Thyroid gland (tissue), 4 donors: Measurements from ENCODE around the gene UBAP1L.

Source experiments
- POLR2A ChIP-seq, 2 donors: fragments of 450-650 bp; IDR thresholded peaks; one replicate each; pipeline ENCODE4 v1.6.1; 2017; ENCODE audit warnings: antibody characterized with exemption in 2 of 2, mild to moderate bottlenecking in 2 of 2, moderate library complexity in 1 of 2
- TF ChIP-seq, protein P1 (sequence below), 6 experiments: fragments of 200-600 bp in 3 of 6; fragments of 450-650 bp in 3 of 6; sonication (generic) in 3 of 6; IDR thresholded peaks; one replicate each; pipeline ENCODE4 v1.5.1; 2016 to 2019; ENCODE audit warnings: antibody characterized with exemption in 6 of 6, mild to moderate bottlenecking in 2 of 6, inconsistent platforms in 1 of 6, moderate library complexity in 1 of 6

DNA sequence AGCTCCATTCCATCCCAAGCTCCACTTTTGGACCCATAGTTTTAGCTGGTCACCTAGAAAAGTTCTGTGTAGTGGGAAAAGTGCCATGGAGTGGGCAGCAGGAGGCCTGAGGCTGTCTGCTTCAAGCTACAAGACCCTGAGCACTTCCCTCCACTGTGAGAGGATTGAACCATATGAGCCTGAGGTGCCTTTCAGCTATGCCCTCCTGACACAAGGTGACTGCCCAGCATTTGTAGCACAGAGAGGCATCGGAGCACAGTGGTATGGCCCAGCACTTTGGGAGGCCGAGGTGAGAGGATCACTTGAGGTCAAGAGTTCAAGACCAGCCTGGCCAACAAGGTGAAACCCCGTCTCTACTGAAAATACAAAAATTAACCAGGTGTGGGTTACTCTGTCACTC, 42.4 kb downstream of the UBAP1L start:
- TF ChIP-seq POLR2A (IDR thresholded peaks at IDR 0.05), result no peak
- TF ChIP-seq, protein P1, sequence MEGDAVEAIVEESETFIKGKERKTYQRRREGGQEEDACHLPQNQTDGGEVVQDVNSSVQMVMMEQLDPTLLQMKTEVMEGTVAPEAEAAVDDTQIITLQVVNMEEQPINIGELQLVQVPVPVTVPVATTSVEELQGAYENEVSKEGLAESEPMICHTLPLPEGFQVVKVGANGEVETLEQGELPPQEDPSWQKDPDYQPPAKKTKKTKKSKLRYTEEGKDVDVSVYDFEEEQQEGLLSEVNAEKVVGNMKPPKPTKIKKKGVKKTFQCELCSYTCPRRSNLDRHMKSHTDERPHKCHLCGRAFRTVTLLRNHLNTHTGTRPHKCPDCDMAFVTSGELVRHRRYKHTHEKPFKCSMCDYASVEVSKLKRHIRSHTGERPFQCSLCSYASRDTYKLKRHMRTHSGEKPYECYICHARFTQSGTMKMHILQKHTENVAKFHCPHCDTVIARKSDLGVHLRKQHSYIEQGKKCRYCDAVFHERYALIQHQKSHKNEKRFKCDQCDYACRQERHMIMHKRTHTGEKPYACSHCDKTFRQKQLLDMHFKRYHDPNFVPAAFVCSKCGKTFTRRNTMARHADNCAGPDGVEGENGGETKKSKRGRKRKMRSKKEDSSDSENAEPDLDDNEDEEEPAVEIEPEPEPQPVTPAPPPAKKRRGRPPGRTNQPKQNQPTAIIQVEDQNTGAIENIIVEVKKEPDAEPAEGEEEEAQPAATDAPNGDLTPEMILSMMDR (IDR thresholded peaks at IDR 0.05), result no peak
